Measurements from ENCODE around the gene P2RX5. TPM values are rescaled to one million over a fixed set of nuclear protein-coding genes. Genes with fewer than 3 reads are reported as not detected.

The P2RX5 gene
- total and polyA plus RNA-seq, 2 donors (not counting 3 experiments of a cell fraction or from before 2014, with no cell fraction given) = 0.19 to 0.22 TPM

DNA sequence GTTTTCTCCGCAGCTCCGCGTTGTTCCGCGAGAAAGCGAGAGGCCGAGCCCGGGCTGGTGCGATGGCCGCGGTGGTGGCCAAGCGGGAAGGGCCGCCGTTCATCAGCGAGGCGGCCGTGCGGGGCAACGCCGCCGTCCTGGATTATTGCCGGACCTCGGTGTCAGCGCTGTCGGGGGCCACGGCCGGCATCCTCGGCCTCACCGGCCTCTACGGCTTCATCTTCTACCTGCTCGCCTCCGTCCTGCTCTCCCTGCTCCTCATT lies 26.9 kb downstream of the P2RX5 start:
- dilution Hi-C loops (cut with MboI; ENCODE audit: extremely low pct_ligation_motif_present, low sequenced_read_pairs) = no loop called here
- Histone ChIP-seq H3K4me1 (ENCODE audit: control insufficient read depth, extremely low read depth, insufficient read depth, low read length) (peaks cover 24% of the 10 kb centered on the region), H3K79me2 (ENCODE audit: control insufficient read depth, insufficient read depth, low read length) (peaks cover 47% of the 10 kb centered on the region), H3K4me3 (replicated peaks in 1 of 3; ENCODE audit: insufficient read depth in 1 of 3, low read depth in 1 of 3, low read length in 3 of 3) (peak overlapping the region; percentile 75 to 90 (median 86)), H3K4me2 (ENCODE audit: insufficient read depth, low read length) (peak overlapping the region; percentile 94), H3K36me3 (ENCODE audit: control insufficient read depth in 2 of 2, extremely low read depth in 1 of 2, insufficient read depth in 2 of 2, low read length in 2 of 2) (peaks cover 5 to 10% of the 10 kb centered on the region in 2 experiments), H2AFZ (ENCODE audit: low read depth, low read length) (peak overlapping the region; percentile 90), H3K9ac (replicated peaks; ENCODE audit: extremely low read depth, insufficient read depth, low read length) (peak overlapping the region; percentile 99), H4K20me1 (replicated peaks; ENCODE audit: control insufficient read depth, extremely low read depth, insufficient read depth, low read length) (peaks cover 3% of the 10 kb centered on the region), H3K9me1 (replicated peaks; ENCODE audit: control insufficient read depth, extremely low read depth, insufficient read depth, low read length) (no peaks in the 10 kb centered on the region), H3K27ac (ENCODE audit: insufficient read depth, low read depth, low read length) (peak overlapping the region; percentile 79), H3K9me3 (replicated peaks; ENCODE audit: control insufficient read depth, insufficient read depth, low read length) (no peaks in the 10 kb centered on the region), H3K27me3 (ENCODE audit: control insufficient read depth in 2 of 2, insufficient read depth in 2 of 2, low read length in 2 of 2) (no peaks in the 10 kb centered on the region)
- intact Hi-C loops (cut with micrococcal nuclease) = loop anchor here (2.0 to 5.0 kb wide), 2 partner anchors 53 to 66 kb away; partner anchors contain the start of gene HASPIN
- TSS peak; percentile 85 for BruUV-seq (replicated peaks)
- no peak for FAIRE-seq
- ChIA-PET POLR2A (interaction anchor here (3.1 kb wide), 1 partner anchor 10 kb away, joined by 17 read pairs; no protein-coding TSS in a partner anchor), CTCF (no interaction called here)
- no peak for DNase-seq (ENCODE audit: low read depth, low spot score)
- TF ChIP-seq MYC (IDR thresholded peaks at IDR 0.05; ENCODE audit: low read depth, low read length) (no peak), POLR2A (IDR thresholded peaks at IDR 0.05; ENCODE audit: low read depth, low read length) (no peak), EZH2 (IDR thresholded peaks at IDR 0.05; ENCODE audit: borderline replicate concordance, low read depth, low read length, severe bottlenecking) (no peak), GATA2 (IDR thresholded peaks at IDR 0.05; ENCODE audit: insufficient read depth, insufficient read length, low read depth, low read length) (no peak), FOS (IDR thresholded peaks at IDR 0.05; ENCODE audit: borderline replicate concordance, insufficient read depth, low read length) (no peak), JUN (IDR thresholded peaks at IDR 0.05; ENCODE audit: borderline replicate concordance, insufficient read depth, insufficient read length, low read depth) (no peak), POLR2AphosphoS5 (IDR thresholded peaks at IDR 0.05; ENCODE audit: insufficient read depth, low read depth, low read length) (no peak)
- TF ChIP-seq, protein P1, sequence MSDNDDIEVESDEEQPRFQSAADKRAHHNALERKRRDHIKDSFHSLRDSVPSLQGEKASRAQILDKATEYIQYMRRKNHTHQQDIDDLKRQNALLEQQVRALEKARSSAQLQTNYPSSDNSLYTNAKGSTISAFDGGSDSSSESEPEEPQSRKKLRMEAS (IDR thresholded peaks at IDR 0.05; ENCODE audit: insufficient read depth, insufficient read length) = no peak
- TF ChIP-seq, protein P2, sequence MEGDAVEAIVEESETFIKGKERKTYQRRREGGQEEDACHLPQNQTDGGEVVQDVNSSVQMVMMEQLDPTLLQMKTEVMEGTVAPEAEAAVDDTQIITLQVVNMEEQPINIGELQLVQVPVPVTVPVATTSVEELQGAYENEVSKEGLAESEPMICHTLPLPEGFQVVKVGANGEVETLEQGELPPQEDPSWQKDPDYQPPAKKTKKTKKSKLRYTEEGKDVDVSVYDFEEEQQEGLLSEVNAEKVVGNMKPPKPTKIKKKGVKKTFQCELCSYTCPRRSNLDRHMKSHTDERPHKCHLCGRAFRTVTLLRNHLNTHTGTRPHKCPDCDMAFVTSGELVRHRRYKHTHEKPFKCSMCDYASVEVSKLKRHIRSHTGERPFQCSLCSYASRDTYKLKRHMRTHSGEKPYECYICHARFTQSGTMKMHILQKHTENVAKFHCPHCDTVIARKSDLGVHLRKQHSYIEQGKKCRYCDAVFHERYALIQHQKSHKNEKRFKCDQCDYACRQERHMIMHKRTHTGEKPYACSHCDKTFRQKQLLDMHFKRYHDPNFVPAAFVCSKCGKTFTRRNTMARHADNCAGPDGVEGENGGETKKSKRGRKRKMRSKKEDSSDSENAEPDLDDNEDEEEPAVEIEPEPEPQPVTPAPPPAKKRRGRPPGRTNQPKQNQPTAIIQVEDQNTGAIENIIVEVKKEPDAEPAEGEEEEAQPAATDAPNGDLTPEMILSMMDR (IDR thresholded peaks at IDR 0.05; ENCODE audit: extremely low read depth in 1 of 2, insufficient read depth in 1 of 2, low read depth in 1 of 2, low read length in 2 of 2) = no peak

Measured in endothelial cell of umbilical vein (primary cell).